Mononuclear cell (primary cell): ENCODE data around the gene HRH1. TPM values are rescaled to one million over a fixed set of nuclear protein-coding genes. Genes with fewer than 3 reads are reported as not detected.
"Not testable (repeated sequence)": the region's sequence is repeated elsewhere in the genome, so short reads cannot be mapped to it uniquely, and the experiment has no call there.

Source experiments
- H3K27me3 ChIP-seq: 2 replicates; pipeline ENCODE4 v1.6.0; 2011; ENCODE audit warnings: low read length, control low read depth; ENCODE audit not compliant: insufficient read depth
- H3K4me1 ChIP-seq: 2 replicates; pipeline ENCODE4 v1.5.1; 2011; ENCODE audit warnings: mild to moderate bottlenecking, low read length, control low read depth; ENCODE audit not compliant: insufficient read depth
- H3K4me3 ChIP-seq: 2 replicates; pipeline ENCODE4 v1.5.1; 2011; ENCODE audit warnings: mild to moderate bottlenecking, low read length, moderate library complexity
- H3K9me3 ChIP-seq: 2 replicates; pipeline ENCODE4 v1.5.1; 2011; ENCODE audit warnings: low read depth, mild to moderate bottlenecking, control low read depth, low read length
- total RNA-seq: library from RNA; depleted of rRNA; stranded (reverse); fragments of >200 nt; gene quantifications from one replicate; pipeline ENCODE4 v1.2.3, GENCODE V29; 2012

HRH1 gene
- total RNA-seq: 2.4 TPM

- peaks cover 43% of the 10 kb centered on the region for H3K27me3 ChIP-seq
- no peaks in the 10 kb centered on the region for H3K9me3 ChIP-seq
- H3K4me3 ChIP-seq: no peak within 1 kb of the TSS
- peaks cover 11% of the 10 kb centered on the region for H3K4me1 ChIP-seq
These were observed at the start of gene HRH1 for GRCh38 chr3:11154036-11154952. HRH1 (plus strand) TSS chr3:11154493; CDS start chr3:11259038, 104,545 bp downstream.

- H3K4me1 ChIP-seq, H3K4me3 ChIP-seq, H3K9me3 ChIP-seq: not testable (repeated sequence)
- peaks cover 11% of the 10 kb centered on the region for H3K27me3 ChIP-seq
These were observed 41.0 kb upstream of the HRH1 start for GRCh38 chr3:11113316-11113715.

GRCh38 chr3:11115548-11115947 lies 38.7 kb upstream of the HRH1 start:
- no peaks in the 10 kb centered on the region for H3K4me1 ChIP-seq
- H3K9me3 ChIP-seq: no peaks in the 10 kb centered on the region
- H3K27me3 ChIP-seq: peaks cover 1% of the 10 kb centered on the region
- no peak overlapping the region for H3K4me3 ChIP-seq

- no peaks in the 10 kb centered on the region for H3K27me3 ChIP-seq
- H3K4me3 ChIP-seq: no peak overlapping the region
These were observed 37.8 kb upstream of the HRH1 start for GRCh38 chr3:11116336-11117059.

GRCh38 chr3:11117591-11117990 lies 36.7 kb upstream of the HRH1 start:
- H3K4me3 ChIP-seq: no peak overlapping the region
- H3K4me1 ChIP-seq: no peaks in the 10 kb centered on the region
- H3K9me3 ChIP-seq: no peaks in the 10 kb centered on the region
- H3K27me3 ChIP-seq: no peaks in the 10 kb centered on the region

More at GRCh38 chr3:11116336-11117059, 37.8 kb upstream of the HRH1 start:
- no peaks in the 10 kb centered on the region for H3K9me3 ChIP-seq
- H3K4me1 ChIP-seq: no peaks in the 10 kb centered on the region

- H3K4me1 ChIP-seq: no peaks in the 10 kb centered on the region
- no peaks in the 10 kb centered on the region for H3K9me3 ChIP-seq
- no peak overlapping the region for H3K4me3 ChIP-seq
- no peaks in the 10 kb centered on the region for H3K27me3 ChIP-seq
These were observed 36.1 kb upstream of the HRH1 start for GRCh38 chr3:11118181-11118682.

GRCh38 chr3:11120091-11120805 lies 34.0 kb upstream of the HRH1 start:
- Histone ChIP-seq H3K4me1 (no peaks in the 10 kb centered on the region), H3K27me3 (no peaks in the 10 kb centered on the region), H3K4me3 (no peak overlapping the region), H3K9me3 (no peaks in the 10 kb centered on the region)

- Histone ChIP-seq H3K4me3 (no peak overlapping the region), H3K27me3 (no peaks in the 10 kb centered on the region), H3K9me3 (no peaks in the 10 kb centered on the region), H3K4me1 (no peaks in the 10 kb centered on the region)
These were observed 27.6 kb upstream of the HRH1 start for GRCh38 chr3:11126653-11127052.

GRCh38 chr3:11128682-11129632 lies 25.3 kb upstream of the HRH1 start:
- Histone ChIP-seq H3K9me3 (no peaks in the 10 kb centered on the region), H3K4me1 (no peaks in the 10 kb centered on the region), H3K27me3 (no peaks in the 10 kb centered on the region), H3K4me3 (no peak overlapping the region)

- no peaks in the 10 kb centered on the region for H3K4me1 ChIP-seq
- no peaks in the 10 kb centered on the region for H3K9me3 ChIP-seq
- no peaks in the 10 kb centered on the region for H3K27me3 ChIP-seq
- H3K4me3 ChIP-seq: no peak overlapping the region
These were observed 23.9 kb upstream of the HRH1 start for GRCh38 chr3:11130385-11130784.

GRCh38 chr3:11131371-11131770 lies 22.9 kb upstream of the HRH1 start:
- no peaks in the 10 kb centered on the region for H3K4me1 ChIP-seq
- H3K27me3 ChIP-seq: no peaks in the 10 kb centered on the region
- H3K4me3 ChIP-seq: no peak overlapping the region
- H3K9me3 ChIP-seq: no peaks in the 10 kb centered on the region

GRCh38 chr3:11131886-11132285 lies 22.4 kb upstream of the HRH1 start:
- H3K4me1 ChIP-seq, H3K9me3 ChIP-seq, H3K4me3 ChIP-seq, H3K27me3 ChIP-seq: not testable (repeated sequence)

GRCh38 chr3:11132861-11133260 lies 21.4 kb upstream of the HRH1 start:
- Histone ChIP-seq H3K4me1 (no peaks in the 10 kb centered on the region), H3K4me3 (no peak overlapping the region), H3K9me3 (no peaks in the 10 kb centered on the region)

GRCh38 chr3:11134794-11135193 lies 19.5 kb upstream of the HRH1 start:
- Histone ChIP-seq H3K4me1 (peaks cover 2% of the 10 kb centered on the region), H3K9me3 (no peaks in the 10 kb centered on the region), H3K27me3 (no peaks in the 10 kb centered on the region), H3K4me3 (no peak overlapping the region)

More at GRCh38 chr3:11132861-11133260, 21.4 kb upstream of the HRH1 start:
- no peaks in the 10 kb centered on the region for H3K27me3 ChIP-seq
